HepG2 (cell line): ENCODE results near the gene AHCYL1. TPM values are rescaled to one million over a fixed set of nuclear protein-coding genes. Genes with fewer than 3 reads are reported as not detected.
A peak's percentile ranks its signal among the peaks of the same experiment; 100 is the strongest.

Source experiments
- ATAC-seq: fragments of 200-7000 bp; cut with Tn5 transposase; 3 replicates; pipeline ENCODE4 v1.9.1; 2020; ENCODE audit warnings: mild to moderate bottlenecking, moderate library complexity
- BruUV-seq: library from RNA; stranded (reverse); fragments of 400-500 nt; replicated peaks from 2 replicates; lab custom pipeline; 2021; lab: Mats Ljungman, UMichigan
- CTCF ChIA-PET: fragments of 300-600 bp; formaldehyde crosslinking; extraction: SDS; loops from one replicate; lab custom pipeline; 2021; ENCODE audit warnings: low total read pairs, inconsistent platforms, low intra/inter-chr PET ratio; lab: Yijun Ruan, JAX
- POLR2A ChIA-PET: fragments of 350-600 bp; sonication (Branson Sonifier 250); formaldehyde crosslinking; loops from one replicate; lab custom pipeline; 2020; ENCODE audit warnings: antibody characterized with exemption, inconsistent platforms; lab: Yijun Ruan, JAX
- DNase-seq: peaks from one replicate; pipeline ENCODE4 v3.0.0-alpha.2; 2015; ENCODE audit warnings: low spot score
- FAIRE-seq: peaks from 3 replicates; lab custom pipeline; 2011; peaks lifted over from hg19 to GRCh38; lab: Jason Lieb, UNC
- H2AFZ ChIP-seq: one replicate; pipeline ENCODE4 v1.6.1; 2011; ENCODE audit warnings: low read length, inconsistent platforms
- H3K27ac ChIP-seq: fragments of 300-600 bp; 3 replicates; pipeline ENCODE4 v1.8.0; 2011; ENCODE audit warnings: mixed run types, mild to moderate bottlenecking, mixed read lengths, low read length, inconsistent platforms; ENCODE audit not compliant: insufficient read depth; ENCODE audit errors: extremely low read length
- H3K27me3 ChIP-seq, 2 experiments: fragments of 200-600 bp in 1 of 2; 2 replicates in 1 of 2; 3 replicates in 1 of 2; pipeline versions ENCODE4 v1.6.0 to v1.8.0; 2011; ENCODE audit warnings: low read length in 2 of 2, mild to moderate bottlenecking in 2 of 2, moderate library complexity in 2 of 2, inconsistent platforms in 1 of 2; ENCODE audit not compliant: insufficient read depth in 2 of 2, control insufficient read depth in 1 of 2
- H3K36me3 ChIP-seq, 2 experiments: fragments of 200-600 bp in 1 of 2; replicated peaks in 1 of 2; 2 replicates in 1 of 2; 3 replicates in 1 of 2; pipeline versions ENCODE4 v1.5.1 to v1.8.0; 2011; ENCODE audit warnings: low read length in 2 of 2, inconsistent platforms in 1 of 2; ENCODE audit not compliant: insufficient read depth in 2 of 2, control insufficient read depth in 1 of 2
- H3K4me1 ChIP-seq: 2 replicates; pipeline ENCODE4 v1.5.1; 2012; ENCODE audit warnings: low read length, inconsistent platforms; ENCODE audit not compliant: insufficient read depth
- H3K4me2 ChIP-seq: 2 replicates; pipeline ENCODE4 v1.6.0; 2011; ENCODE audit warnings: low read depth, low read length, inconsistent platforms
- H3K4me3 ChIP-seq, 3 experiments: fragments of 200-600 bp in 1 of 3; sonication (generic), shearing (Covaris generic) in 1 of 3; replicated peaks in 1 of 3; 2 replicates each; pipeline ENCODE4 v1.5.1; 2011 to 2016; ENCODE audit warnings: low read length in 3 of 3, inconsistent platforms in 2 of 3, low read depth in 2 of 3, mild to moderate bottlenecking in 2 of 3, control low read depth in 1 of 3, mixed read lengths in 1 of 3; ENCODE audit not compliant: insufficient read depth in 1 of 3
- H3K79me2 ChIP-seq: one replicate; pipeline ENCODE4 v1.6.1; 2011; ENCODE audit warnings: low read length, inconsistent platforms; ENCODE audit not compliant: insufficient read depth
- H3K9ac ChIP-seq: 2 replicates; pipeline ENCODE4 v1.6.0; 2011; ENCODE audit warnings: mild to moderate bottlenecking, low read depth, low read length, inconsistent platforms; ENCODE audit not compliant: insufficient read depth
- H3K9me3 ChIP-seq: 2 replicates; pipeline ENCODE4 v1.5.1; 2012; ENCODE audit warnings: mild to moderate bottlenecking, low read length
- H4K20me1 ChIP-seq: 2 replicates; pipeline ENCODE4 v1.6.0; 2011; ENCODE audit warnings: inconsistent platforms, mild to moderate bottlenecking, low read length, moderate library complexity; ENCODE audit not compliant: insufficient read depth
- ATF4 ChIP-seq, 2 experiments: fragments of 450-650 bp in 1 of 2; sonication (generic) in 1 of 2; formaldehyde crosslinking; IDR thresholded peaks; 2 replicates each; pipeline versions ENCODE4 v1.5.0 to v1.8.0; 2020 to 2022; ENCODE audit warnings: mild to moderate bottlenecking in 1 of 2, missing genetic modification reagents in 1 of 2
- ATF7 ChIP-seq, 2 experiments: fragments of 450-650 bp in 1 of 2; sonication (generic) in 1 of 2; formaldehyde crosslinking in 1 of 2; IDR thresholded peaks; 2 replicates each; pipeline versions ENCODE4 v1.4.0 to v1.6.1; 2016 to 2020; ENCODE audit warnings: antibody characterized with exemption in 1 of 2, mild to moderate bottlenecking in 1 of 2, missing genetic modification reagents in 1 of 2
- FOXP1 ChIP-seq, 2 experiments: fragments of 450-650 bp in 1 of 2; IDR thresholded peaks; 2 replicates each; pipeline ENCODE4 v1.6.1; 2017 to 2018; ENCODE audit warnings: antibody characterized with exemption in 1 of 2
- MXI1 ChIP-seq: IDR thresholded peaks from 3 replicates; pipeline ENCODE4 v1.6.1; 2012; ENCODE audit warnings: low read depth, low read length, inconsistent platforms, borderline replicate concordance
- ZNF274 ChIP-seq: sonication (generic); formaldehyde crosslinking; IDR thresholded peaks from 2 replicates; pipeline ENCODE4 v1.5.1; 2020; ENCODE audit warnings: mild to moderate bottlenecking, missing genetic modification reagents
- ZNF512B ChIP-seq: sonication (generic); formaldehyde crosslinking; IDR thresholded peaks from 2 replicates; pipeline ENCODE4 v1.5.1; 2020; ENCODE audit warnings: missing genetic modification reagents, mild to moderate bottlenecking, borderline replicate concordance
- whole genome bisulfite sequencing: methylation state at CpG from one replicate; pipeline ENCODE4 v1.1.6; 2017; ENCODE audit warnings: low lambda C conversion rate; 5-methylcytosine and 5-hydroxymethylcytosine counted together
- in situ Hi-C: cut with HindIII; loops from 2 replicates; pipeline ENCODE4 v1.10.0; 2017; ENCODE audit warnings: low pct_unique_long_range_greater_than_20kb; ENCODE audit not compliant: extremely low pct_ligation_motif_present
- intact Hi-C: fragments of 100-400 bp; cut with micrococcal nuclease; formaldehyde crosslinking; loops from one replicate; pipeline ENCODE4 v1.10.0; 2022; ENCODE audit not compliant: unreplicated experiment
- polyA plus RNA-seq, 8 experiments: library from polyadenylated mRNA; depleted of rRNA in 3 of 8; stranded (reverse) in 7 of 8; unstranded in 1 of 8; fragments of >200 nt; fragmentation: Illumina TruSeq in 4 of 8; extraction: Trizol in 4 of 8; gene quantifications; 2 replicates each; pipeline versions ENCODE4 v1.2.1 to v1.2.3, GENCODE V29; 2011 to 2016; ENCODE audit warnings: low read depth in 4 of 8, missing spikeins in 1 of 8, mixed read lengths in 1 of 8; ENCODE audit not compliant: insufficient read depth in 1 of 8
- total RNA-seq, 5 experiments: library from RNA; depleted of rRNA; stranded (reverse); fragments of >200 nt; fragmentation: Illumina TruSeq; extraction: Trizol; gene quantifications; 2 replicates each; pipeline ENCODE4 v1.2.3, GENCODE V29; 2016; ENCODE audit warnings: low read depth in 1 of 5
- TF ChIP-seq, protein P1 (sequence below), 2 experiments: sonication (generic) in 1 of 2; formaldehyde crosslinking in 1 of 2; IDR thresholded peaks; 2 replicates each; pipeline versions ENCODE4 v1.4.0 to v1.6.1; 2018 to 2020; ENCODE audit warnings: missing genetic modification reagents in 2 of 2, borderline replicate concordance in 1 of 2, low read depth in 1 of 2, mild to moderate bottlenecking in 1 of 2, missing biosample characterization in 1 of 2

Gene AHCYL1
- total and polyA plus RNA-seq, 2 of the 13 experiments (the other 11 are each of a cell fraction or from before 2014, with no cell fraction given): 40.9 to 76.3 TPM

- ChIA-PET CTCF (no interaction called here), POLR2A (no interaction called here)
- intact Hi-C loops: loop anchor here (5.0 kb wide), 1 partner anchor 348 kb away; no protein-coding TSS in a partner anchor
- ATAC-seq: no peak
- Histone ChIP-seq H3K9me3 (no peaks in the 10 kb centered on the region), H3K4me1 (peaks cover 50% of the 10 kb centered on the region), H3K4me2 (no peak overlapping the region; the same call in 1 of the 2 replicates), H3K36me3 (peaks cover 4 to 6% of the 10 kb centered on the region in 2 experiments; a peak in 2 of 5 replicates), H3K79me2 (peaks cover 73% of the 10 kb centered on the region), H3K9ac (no peak overlapping the region), H4K20me1 (peaks cover 3% of the 10 kb centered on the region), H3K4me3 (no peak overlapping the region), H2AFZ (no peak overlapping the region), H3K27me3 (no peaks in the 10 kb centered on the region; a peak in 1 of 5 replicates), H3K27ac (no peak overlapping the region)
- no TSS peak for BruUV-seq
- WGBS: 96% methylated on average over 2 of the region's 2 CpGs
- FAIRE-seq: no peak
- in situ Hi-C loops: no loop called here
- TF ChIP-seq ZNF274 (CRISPR knock-in tag) (no peak), ATF4 (CRISPR knock-in tag; IDR thresholded peaks at IDR 0.05) (0 out of 4 replicates have a peak, but pooled peaks of 1 of the 2 experiments have one; percentile 44)
- DNase-seq: no peak
These were observed 5.7 kb downstream of the AHCYL1 start for GRCh38 chr1:109990302-109990653.

- POLR2A ChIA-PET: no interaction called here
- Histone ChIP-seq H3K36me3 (peaks cover 6 to 9% of the 10 kb centered on the region in 2 experiments; a peak in 4 of 5 replicates), H4K20me1 (peaks cover 7% of the 10 kb centered on the region), H3K4me3 (no peak overlapping the region), H3K4me1 (peaks cover 45% of the 10 kb centered on the region), H3K9me3 (no peaks in the 10 kb centered on the region), H3K27ac (no peak overlapping the region), H3K4me2 (no peak overlapping the region), H2AFZ (no peak overlapping the region), H3K9ac (no peak overlapping the region), H3K79me2 (peaks cover 65% of the 10 kb centered on the region), H3K27me3 (no peaks in the 10 kb centered on the region)
- no peak for DNase-seq
- no peak for ATAC-seq
- FAIRE-seq: no peak
- no TSS peak for BruUV-seq
- in situ Hi-C loops (no loop called here), intact Hi-C loops (loop anchor here (5.0 kb wide), 1 partner anchor 349 kb away; no protein-coding TSS in a partner anchor)
- CTCF ChIA-PET: no interaction called here
- WGBS: 99% methylated on average over 5 of the region's 5 CpGs
- no peak for TF ChIP-seq MXI1
- no peak for TF ChIP-seq ATF7 (IDR thresholded peaks at IDR 0.05)
- TF ChIP-seq ATF7 (CRISPR knock-in tag; IDR thresholded peaks at IDR 0.05): no peak
- TF ChIP-seq ZNF512B (CRISPR knock-in tag): no peak
- TF ChIP-seq, protein P1, sequence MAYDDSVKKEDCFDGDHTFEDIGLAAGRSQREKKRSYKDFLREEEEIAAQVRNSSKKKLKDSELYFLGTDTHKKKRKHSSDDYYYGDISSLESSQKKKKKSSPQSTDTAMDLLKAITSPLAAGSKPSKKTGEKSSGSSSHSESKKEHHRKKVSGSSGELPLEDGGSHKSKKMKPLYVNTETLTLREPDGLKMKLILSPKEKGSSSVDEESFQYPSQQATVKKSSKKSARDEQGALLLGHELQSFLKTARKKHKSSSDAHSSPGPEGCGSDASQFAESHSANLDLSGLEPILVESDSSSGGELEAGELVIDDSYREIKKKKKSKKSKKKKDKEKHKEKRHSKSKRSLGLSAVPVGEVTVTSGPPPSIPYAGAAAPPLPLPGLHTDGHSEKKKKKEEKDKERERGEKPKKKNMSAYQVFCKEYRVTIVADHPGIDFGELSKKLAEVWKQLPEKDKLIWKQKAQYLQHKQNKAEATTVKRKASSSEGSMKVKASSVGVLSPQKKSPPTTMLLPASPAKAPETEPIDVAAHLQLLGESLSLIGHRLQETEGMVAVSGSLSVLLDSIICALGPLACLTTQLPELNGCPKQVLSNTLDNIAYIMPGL (CRISPR knock-in tag; IDR thresholded peaks at IDR 0.05; ENCODE audit: borderline replicate concordance in 1 of 2, low read depth in 1 of 2): no peak
- TF ChIP-seq FOXP1 (IDR thresholded peaks at IDR 0.05): no peak
- TF ChIP-seq FOXP1 (CRISPR knock-in tag; IDR thresholded peaks at IDR 0.05): no peak
These were observed 6.9 kb downstream of the AHCYL1 start for GRCh38 chr1:109991400-109991925.
